ENCODE measurements around the gene KCNE1. TPM values are rescaled to one million over a fixed set of nuclear protein-coding genes. Genes with fewer than 3 reads are reported as not detected.
A peak's percentile ranks its signal among the peaks of the same experiment; 100 is the strongest.

The KCNE1 gene
- total and polyA plus RNA-seq, 2 of the 13 experiments (the other 11 are each of a cell fraction or from before 2014, with no cell fraction given), result 0.35 TPM; not detected in 1

GRCh38 chr21:34526618-34527290 is 14.7 kb upstream of the KCNE1 start (continued):
- TF ChIP-seq ZNF609 (CRISPR knock-in tag; IDR thresholded peaks at IDR 0.05; ENCODE audit: borderline replicate concordance), result peak; percentile 63; the same call in 1 of the 2 replicates
- TF ChIP-seq TEAD3 (CRISPR knock-in tag; optimal IDR thresholded peaks at IDR 0.05; ENCODE audit: borderline replicate concordance), result peak; percentile 98
- TF ChIP-seq ZBTB8A (CRISPR knock-in tag; IDR thresholded peaks at IDR 0.05; ENCODE audit: borderline replicate concordance, low read depth), result no peak
- TF ChIP-seq DR1 (CRISPR knock-in tag; IDR thresholded peaks at IDR 0.05), result peak; percentile 41; the same call in 1 of the 2 replicates
- TF ChIP-seq ZNF546 (CRISPR knock-in tag; conservative IDR thresholded peaks at IDR 0.05), result no peak
- peak in 1 of 2 experiments; percentile 54; a peak in 1 of 4 replicates for TF ChIP-seq REST (IDR thresholded peaks at IDR 0.05; ENCODE audit: borderline replicate concordance in 1 of 2, low read depth in 1 of 2, low read length in 2 of 2)
- 0 out of 2 replicates have a peak, but pooled peaks have one; percentile 36 for TF ChIP-seq KLF6 (CRISPR knock-in tag; IDR thresholded peaks at IDR 0.05)
- peak; percentile 33; the same call in 1 of the 2 replicates for TF ChIP-seq HMG20A (CRISPR knock-in tag; IDR thresholded peaks at IDR 0.05; ENCODE audit: borderline replicate concordance)
- no peak for TF ChIP-seq SYNCRIP (IDR thresholded peaks at IDR 0.05; ENCODE audit: insufficient read depth, low read depth, low read length)
- TF ChIP-seq ZFAT (CRISPR knock-in tag; conservative IDR thresholded peaks at IDR 0.05), result no peak
- TF ChIP-seq HNRNPLL (IDR thresholded peaks at IDR 0.05; ENCODE audit: low read depth, low read length, poor library complexity, severe bottlenecking), result no peak
- TF ChIP-seq BCL6 (CRISPR knock-in tag; IDR thresholded peaks at IDR 0.05), result peak; percentile 73
- no peak for TF ChIP-seq MEIS1 (CRISPR knock-in tag; IDR thresholded peaks at IDR 0.05; ENCODE audit: borderline replicate concordance)
- TF ChIP-seq ZNF510 (CRISPR knock-in tag; IDR thresholded peaks at IDR 0.05; ENCODE audit: low read depth), result no peak
- no peak for TF ChIP-seq ZNF660 (CRISPR knock-in tag; IDR thresholded peaks at IDR 0.05; ENCODE audit: borderline replicate concordance, low read depth)
- TF ChIP-seq ELF1 (CRISPR knock-in tag; IDR thresholded peaks at IDR 0.05), result 0 out of 2 replicates have a peak, but pooled peaks have one; percentile 22
- no peak for TF ChIP-seq SIN3B (IDR thresholded peaks at IDR 0.05; ENCODE audit: low read length)
- no peak for TF ChIP-seq ARHGAP35 (CRISPR knock-in tag; IDR thresholded peaks at IDR 0.05; ENCODE audit: borderline replicate concordance)
- TF ChIP-seq MIXL1 (CRISPR knock-in tag; IDR thresholded peaks at IDR 0.05), result peak; percentile 58
- TF ChIP-seq CBX1 (IDR thresholded peaks at IDR 0.05; ENCODE audit: low read depth), result no peak
- 0 out of 2 replicates have a peak, but pooled peaks have one; percentile 46 for TF ChIP-seq NFKBIZ (CRISPR knock-in tag; IDR thresholded peaks at IDR 0.05)
- peak; percentile 78 for TF ChIP-seq RXRB (CRISPR knock-in tag; IDR thresholded peaks at IDR 0.05; ENCODE audit: borderline replicate concordance)
- TF ChIP-seq ZNF235 (CRISPR knock-in tag; IDR thresholded peaks at IDR 0.05; ENCODE audit: borderline replicate concordance), result no peak
